ENCODE measurements around the gene ZMYND19. TPM values are rescaled to one million over a fixed set of nuclear protein-coding genes. Genes with fewer than 3 reads are reported as not detected.
"Not testable (repeated sequence)": the region's sequence is repeated elsewhere in the genome, so short reads cannot be mapped to it uniquely, and the experiment has no call there.

ZMYND19 gene
- total RNA-seq, 1 donor from 2014 or later: 31.4 TPM

- Mint-ChIP-seq H3K27me3 (ENCODE audit: unreplicated experiment) (no peaks in the 10 kb centered on the region), H3K9me3 (ENCODE audit: unreplicated experiment) (no peaks in the 10 kb centered on the region), H3K4me3 (ENCODE audit: unreplicated experiment) (no peak overlapping the region), H3K27ac (ENCODE audit: unreplicated experiment) (no peak overlapping the region), H3K36me3 (ENCODE audit: unreplicated experiment) (peaks cover 3% of the 10 kb centered on the region), H3K4me1 (ENCODE audit: unreplicated experiment) (peaks cover 3% of the 10 kb centered on the region)
- no peak for DNase-seq (ENCODE audit: extremely low spot score, unreplicated experiment)
- TF ChIP-seq, protein P1, sequence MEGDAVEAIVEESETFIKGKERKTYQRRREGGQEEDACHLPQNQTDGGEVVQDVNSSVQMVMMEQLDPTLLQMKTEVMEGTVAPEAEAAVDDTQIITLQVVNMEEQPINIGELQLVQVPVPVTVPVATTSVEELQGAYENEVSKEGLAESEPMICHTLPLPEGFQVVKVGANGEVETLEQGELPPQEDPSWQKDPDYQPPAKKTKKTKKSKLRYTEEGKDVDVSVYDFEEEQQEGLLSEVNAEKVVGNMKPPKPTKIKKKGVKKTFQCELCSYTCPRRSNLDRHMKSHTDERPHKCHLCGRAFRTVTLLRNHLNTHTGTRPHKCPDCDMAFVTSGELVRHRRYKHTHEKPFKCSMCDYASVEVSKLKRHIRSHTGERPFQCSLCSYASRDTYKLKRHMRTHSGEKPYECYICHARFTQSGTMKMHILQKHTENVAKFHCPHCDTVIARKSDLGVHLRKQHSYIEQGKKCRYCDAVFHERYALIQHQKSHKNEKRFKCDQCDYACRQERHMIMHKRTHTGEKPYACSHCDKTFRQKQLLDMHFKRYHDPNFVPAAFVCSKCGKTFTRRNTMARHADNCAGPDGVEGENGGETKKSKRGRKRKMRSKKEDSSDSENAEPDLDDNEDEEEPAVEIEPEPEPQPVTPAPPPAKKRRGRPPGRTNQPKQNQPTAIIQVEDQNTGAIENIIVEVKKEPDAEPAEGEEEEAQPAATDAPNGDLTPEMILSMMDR (IDR thresholded peaks at IDR 0.05): no peak
Observed at GRCh38 chr9:137544176-137544760, 46.0 kb downstream of the ZMYND19 start.

DNA sequence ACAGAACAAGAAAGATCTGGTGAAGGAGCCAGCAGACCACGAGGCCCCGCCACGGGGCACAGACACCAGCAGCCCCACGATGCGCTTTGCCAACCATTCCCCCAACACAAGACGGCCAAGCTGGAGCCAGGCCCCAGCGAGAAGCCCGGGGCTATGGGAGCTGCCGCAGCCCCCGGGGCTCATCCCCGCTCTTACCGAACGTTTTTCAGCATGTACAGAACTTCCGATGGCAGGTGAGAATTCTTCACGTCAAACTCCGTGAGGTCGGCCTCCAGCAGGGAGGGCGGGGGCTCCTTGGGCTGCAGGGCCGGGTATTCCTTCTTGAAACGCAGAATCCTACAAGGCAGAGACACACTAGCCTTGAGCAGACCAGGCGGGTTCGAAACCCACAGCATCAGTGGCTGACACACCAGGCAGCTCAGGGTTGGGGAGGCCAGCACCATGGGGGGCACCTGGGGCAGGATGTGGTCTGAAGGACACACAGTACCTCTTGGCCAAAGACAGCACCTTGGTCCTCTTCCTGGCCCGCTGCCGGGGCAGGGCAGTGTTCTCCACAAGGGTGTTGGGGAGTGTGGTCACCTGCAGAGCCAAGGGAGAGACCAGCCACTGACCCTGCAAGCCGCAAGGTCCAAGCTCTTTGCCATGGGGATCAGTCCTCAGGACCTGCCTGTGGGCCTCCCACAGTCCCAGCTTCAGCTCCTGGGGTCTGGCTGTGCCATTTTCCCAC lies 46.9 kb downstream of the ZMYND19 start:
- TF ChIP-seq, protein P1 (IDR thresholded peaks at IDR 0.05): no peak
- no peak overlapping the region for H3K27ac Mint-ChIP-seq (ENCODE audit: unreplicated experiment)
- no peaks in the 10 kb centered on the region for H3K27me3 Mint-ChIP-seq (ENCODE audit: unreplicated experiment)
- peaks cover 3% of the 10 kb centered on the region for H3K36me3 Mint-ChIP-seq (ENCODE audit: unreplicated experiment)
- H3K4me1 Mint-ChIP-seq (ENCODE audit: unreplicated experiment): no peaks in the 10 kb centered on the region
- no peaks in the 10 kb centered on the region for H3K9me3 Mint-ChIP-seq (ENCODE audit: unreplicated experiment)
- DNase-seq (ENCODE audit: extremely low spot score, unreplicated experiment): no peak
- H3K4me3 Mint-ChIP-seq (ENCODE audit: unreplicated experiment): no peak overlapping the region

DNA sequence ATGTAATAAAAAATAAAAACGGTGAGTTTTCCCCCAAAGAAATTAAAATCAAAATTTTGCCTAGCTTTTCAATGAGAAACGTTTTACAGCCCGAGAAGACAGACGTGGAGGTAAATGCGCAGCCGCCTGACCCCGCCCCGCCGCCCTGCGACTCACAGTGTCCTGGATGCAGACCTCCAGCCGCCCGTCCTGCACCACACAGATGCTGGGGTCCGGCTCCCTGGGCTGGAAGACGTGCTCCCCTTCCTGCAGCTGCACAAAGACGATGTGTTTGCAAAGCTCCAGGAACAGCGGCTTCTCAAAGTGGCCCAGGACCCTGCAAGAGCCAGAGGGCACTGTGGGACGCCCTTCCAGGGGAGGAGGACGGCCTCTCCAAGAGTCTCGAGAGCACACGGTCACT lies 47.8 kb downstream of the ZMYND19 start:
- Mint-ChIP-seq H3K27ac (ENCODE audit: unreplicated experiment) (no peak overlapping the region), H3K27me3 (ENCODE audit: unreplicated experiment) (no peaks in the 10 kb centered on the region), H3K9me3 (ENCODE audit: unreplicated experiment) (no peaks in the 10 kb centered on the region), H3K4me3 (ENCODE audit: unreplicated experiment) (no peak overlapping the region), H3K36me3 (ENCODE audit: unreplicated experiment) (peaks cover 5% of the 10 kb centered on the region), H3K4me1 (ENCODE audit: unreplicated experiment) (no peaks in the 10 kb centered on the region)
- no peak for DNase-seq (ENCODE audit: extremely low spot score, unreplicated experiment)
- TF ChIP-seq, protein P1 (IDR thresholded peaks at IDR 0.05): no peak

GRCh38 chr9:137540536-137540935 lies 49.8 kb downstream of the ZMYND19 start:
- no peak overlapping the region for H3K27ac Mint-ChIP-seq (ENCODE audit: unreplicated experiment)
- no peaks in the 10 kb centered on the region for H3K4me1 Mint-ChIP-seq (ENCODE audit: unreplicated experiment)
- H3K36me3 Mint-ChIP-seq (ENCODE audit: unreplicated experiment): peaks cover 10% of the 10 kb centered on the region
- H3K4me3 Mint-ChIP-seq (ENCODE audit: unreplicated experiment): no peak overlapping the region
- H3K27me3 Mint-ChIP-seq (ENCODE audit: unreplicated experiment): no peaks in the 10 kb centered on the region
- no peak for DNase-seq (ENCODE audit: extremely low spot score, unreplicated experiment)
- no peaks in the 10 kb centered on the region for H3K9me3 Mint-ChIP-seq (ENCODE audit: unreplicated experiment)
- TF ChIP-seq, protein P1 (IDR thresholded peaks at IDR 0.05): no peak

- no peaks in the 10 kb centered on the region for H3K9me3 Mint-ChIP-seq (ENCODE audit: unreplicated experiment)
- H3K27me3 Mint-ChIP-seq (ENCODE audit: unreplicated experiment): no peaks in the 10 kb centered on the region
- no peak for DNase-seq (ENCODE audit: extremely low spot score, unreplicated experiment)
- peaks cover 7% of the 10 kb centered on the region for H3K4me1 Mint-ChIP-seq (ENCODE audit: unreplicated experiment)
- no peak overlapping the region for H3K27ac Mint-ChIP-seq (ENCODE audit: unreplicated experiment)
- no peak overlapping the region for H3K4me3 Mint-ChIP-seq (ENCODE audit: unreplicated experiment)
- TF ChIP-seq, protein P1 (IDR thresholded peaks at IDR 0.05): no peak
- peaks cover 13% of the 10 kb centered on the region for H3K36me3 Mint-ChIP-seq (ENCODE audit: unreplicated experiment)
Observed at GRCh38 chr9:137538058-137538457, 52.3 kb downstream of the ZMYND19 start.

DNA sequence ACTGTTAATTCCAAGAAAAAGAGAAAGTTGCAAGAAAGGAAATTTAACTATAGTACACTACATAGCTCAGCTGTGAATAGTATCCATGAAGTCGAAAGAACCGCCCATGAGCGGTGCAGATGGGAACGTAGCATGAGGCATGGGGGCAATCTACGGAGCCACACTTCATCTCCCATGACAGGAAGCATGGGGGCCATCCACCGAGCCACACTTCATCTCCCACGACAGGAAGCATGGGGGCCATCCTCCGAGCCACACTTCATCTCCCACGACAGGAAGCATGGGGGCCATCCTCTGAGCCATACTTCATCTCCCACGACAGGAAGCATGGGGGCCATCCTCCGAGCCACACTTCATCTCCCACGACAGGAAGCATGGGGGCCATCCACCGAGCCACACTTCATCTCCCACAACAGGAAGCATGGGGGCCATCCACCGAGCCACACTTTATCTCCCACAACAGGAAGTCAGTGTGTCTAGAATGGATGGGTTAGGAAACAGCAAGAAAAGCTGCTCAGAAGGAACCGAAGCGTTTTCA lies 53.6 kb downstream of the ZMYND19 start:
- peaks cover 13% of the 10 kb centered on the region for H3K36me3 Mint-ChIP-seq (ENCODE audit: unreplicated experiment)
- H3K4me3 Mint-ChIP-seq (ENCODE audit: unreplicated experiment); H3K9me3 Mint-ChIP-seq (ENCODE audit: unreplicated experiment); H3K4me1 Mint-ChIP-seq (ENCODE audit: unreplicated experiment); H3K27me3 Mint-ChIP-seq (ENCODE audit: unreplicated experiment); DNase-seq (ENCODE audit: extremely low spot score, unreplicated experiment); H3K27ac Mint-ChIP-seq (ENCODE audit: unreplicated experiment): not testable (repeated sequence)
